C1 segment of cervical spinal cord (tissue), 14 donors: Measurements from ENCODE around the gene BORCS6.
A peak's percentile ranks its signal among the peaks of the same experiment; 100 is the strongest.

Experiments
- DNase-seq, 14 donors: peaks; one replicate each; lab custom pipeline; 2025; lab: John Stamatoyannopoulos, UW

BORCS6 gene

DNA sequence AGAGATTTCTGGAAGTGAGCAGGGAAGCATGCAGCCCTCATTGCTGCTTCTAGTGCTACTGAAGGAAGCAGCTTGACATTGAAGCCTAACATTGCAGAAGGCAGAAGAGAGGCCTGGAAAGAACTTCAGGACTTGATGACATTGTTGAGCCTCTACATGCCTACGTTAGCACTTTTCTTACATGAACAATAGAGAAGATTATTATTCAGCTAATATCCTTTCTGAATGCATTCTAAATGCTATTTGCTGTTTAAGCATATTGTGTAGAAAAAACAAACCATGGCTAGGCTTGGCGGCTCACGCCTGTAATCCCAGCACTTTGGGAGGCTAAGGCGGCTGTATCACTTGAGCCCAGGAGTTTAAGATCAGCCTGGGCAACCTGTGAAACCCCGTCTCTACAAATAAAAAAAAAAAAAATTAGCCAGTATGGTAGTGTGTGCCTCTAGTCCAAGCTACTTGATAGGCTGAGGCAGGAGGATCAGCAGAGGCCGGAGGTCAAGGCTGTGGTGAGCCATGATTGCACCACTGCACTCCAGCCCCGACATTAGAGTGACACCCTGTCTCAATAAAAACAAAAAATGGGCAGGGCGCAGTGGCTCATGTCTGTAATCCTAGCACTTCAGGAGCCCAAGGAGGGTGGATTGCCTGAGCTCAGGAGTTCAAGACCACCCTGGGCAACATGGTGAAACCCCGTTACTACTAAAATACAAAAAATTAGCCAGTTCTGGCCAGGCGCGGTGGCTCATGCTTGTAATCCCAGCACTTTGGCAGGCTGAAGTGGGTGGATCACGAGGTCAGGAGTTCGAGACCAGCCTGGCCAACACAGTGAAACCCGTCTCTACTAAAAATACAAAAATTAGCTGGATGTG, 22.6 kb upstream of the BORCS6 start:
- DNase-seq: no peak

DNA sequence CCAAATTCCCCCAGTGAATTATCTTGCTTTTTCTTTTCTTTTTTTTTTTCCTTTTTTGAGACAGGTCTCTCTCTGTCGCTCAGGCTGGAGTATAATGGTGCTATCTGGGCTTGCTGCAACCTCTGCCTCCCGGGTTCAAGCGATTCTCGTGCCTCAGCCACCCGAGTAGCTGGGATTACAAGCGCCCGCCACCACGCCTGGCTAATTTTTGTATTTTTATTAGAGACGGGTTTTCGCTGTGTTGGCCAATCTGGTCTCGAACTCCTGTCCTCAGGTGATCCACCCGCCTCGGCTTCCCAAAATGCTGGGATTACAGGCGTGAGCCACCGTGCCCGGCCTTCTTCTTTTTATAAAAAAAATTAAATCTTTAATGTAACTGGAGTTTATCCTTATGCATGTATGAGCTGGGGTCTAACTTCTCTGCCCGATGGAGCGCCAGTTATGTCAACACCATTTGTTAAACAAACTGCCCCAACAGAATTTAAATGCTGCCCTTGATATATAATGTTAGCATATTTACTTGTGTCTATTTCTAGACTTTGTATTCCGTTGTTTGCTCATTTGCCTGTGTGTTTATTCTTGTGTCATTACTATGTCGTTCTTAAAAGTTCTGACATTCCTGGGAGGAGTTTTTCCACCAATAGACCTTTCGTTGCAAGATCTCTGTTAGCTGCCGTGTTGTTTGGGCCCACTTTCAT, 20.9 kb upstream of the BORCS6 start:
- DNase-seq: no peak

DNA sequence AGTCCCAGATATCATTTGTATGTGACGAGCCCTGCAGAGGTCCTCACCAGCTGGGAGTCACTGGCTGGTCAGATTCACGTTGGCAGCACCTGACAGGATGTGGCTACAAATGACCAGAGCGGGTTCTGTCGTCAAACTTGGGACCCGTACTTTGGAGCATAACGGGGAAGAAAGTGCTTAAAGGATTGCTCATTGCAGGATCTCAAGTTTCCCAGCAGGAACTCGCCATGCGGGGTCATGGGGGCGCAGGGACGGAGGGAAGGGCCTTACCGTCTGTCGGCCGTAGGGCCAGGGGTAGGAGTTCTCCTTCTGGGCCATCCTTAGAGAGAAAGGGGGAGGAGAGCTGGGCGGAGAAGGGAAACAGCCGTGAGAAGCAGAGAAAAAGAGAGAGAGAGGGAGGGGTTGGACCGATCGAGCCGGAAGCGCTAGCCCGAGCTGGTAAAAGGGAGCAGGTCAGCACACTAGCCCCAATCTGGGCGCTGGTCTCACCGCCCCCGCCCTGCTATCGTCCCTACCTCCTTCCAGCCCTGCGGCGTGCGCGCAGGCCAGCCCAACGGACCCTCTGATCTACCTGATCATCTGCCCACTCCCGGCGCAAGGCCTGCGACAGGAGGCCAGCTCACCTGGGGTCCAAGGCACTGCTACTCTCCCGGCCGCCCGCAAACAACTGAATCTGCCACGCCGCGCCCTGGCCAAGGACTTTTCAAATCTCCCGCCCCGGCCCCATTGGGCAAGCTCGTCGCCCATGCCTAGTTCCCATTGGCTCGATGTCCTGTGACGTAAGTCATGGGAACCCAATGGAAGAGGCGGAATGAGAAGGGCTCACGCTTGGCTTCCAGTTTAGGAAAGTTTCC, 20.2 kb upstream of the BORCS6 start, which contains the start of gene AURKB:
Gene AURKB (minus strand): TSS at position 669 of the 854 bp plus-strand sequence. CDS start 351 bp downstream, at position 318.
- DNase-seq: peak in 13 of 14 donors; percentile 47 to 81 (median 74)

DNA sequence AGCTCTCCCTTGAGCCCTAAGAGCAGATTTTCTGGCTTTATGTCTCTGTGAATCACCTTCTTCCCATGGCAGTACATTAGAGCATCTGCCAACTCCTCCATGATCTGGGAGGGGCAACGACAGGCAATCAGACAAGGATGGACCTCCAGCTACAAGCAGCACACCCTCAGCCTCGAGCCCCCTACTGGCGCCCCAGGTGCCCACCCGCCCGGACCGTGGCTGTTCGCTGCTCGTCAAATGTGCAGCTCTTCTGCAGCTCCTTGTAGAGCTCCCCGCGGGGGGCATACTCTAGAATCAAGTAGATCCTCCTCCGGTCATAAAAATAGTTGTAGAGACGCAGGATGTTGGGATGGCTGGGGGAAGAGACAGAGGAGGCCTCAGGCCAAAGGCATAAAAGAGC, 16.6 kb upstream of the BORCS6 start:
- no peak for DNase-seq

DNA sequence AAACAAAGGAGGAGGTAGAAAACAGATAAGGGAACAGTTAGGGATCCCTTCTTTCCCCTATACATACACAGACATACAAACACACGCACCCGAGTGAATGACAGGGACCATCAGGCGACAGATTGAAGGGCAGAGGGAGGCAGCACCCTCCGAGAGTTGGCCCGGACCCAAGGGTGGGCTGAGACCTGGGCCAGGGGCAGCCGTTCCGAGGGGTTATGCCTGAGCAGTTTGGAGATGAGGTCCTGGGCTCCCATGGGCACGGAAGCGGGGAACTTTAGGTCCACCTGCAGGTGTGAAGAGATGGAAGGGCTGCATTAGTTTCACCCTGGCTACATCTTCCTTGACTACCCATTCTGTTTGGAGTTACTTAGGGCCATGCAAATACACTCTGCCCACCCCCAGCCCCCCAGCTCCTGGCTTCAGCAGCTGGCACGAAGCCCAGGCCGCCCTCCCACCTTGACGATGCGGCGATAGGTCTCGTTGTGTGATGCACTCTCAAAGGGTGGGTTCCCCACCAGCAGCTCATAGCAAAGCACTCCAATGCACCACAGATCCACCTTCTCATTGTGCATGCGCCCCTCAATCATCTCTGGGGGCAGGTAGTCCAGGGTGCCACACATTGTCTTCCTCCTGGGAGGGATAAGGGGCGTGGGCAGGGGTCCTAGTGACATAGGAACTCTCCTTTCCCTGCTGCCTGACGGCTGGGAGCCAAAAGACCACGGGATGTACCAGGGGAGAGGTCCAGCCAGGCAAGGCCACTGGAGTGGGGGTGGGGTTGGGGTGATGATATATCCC, 15.0 kb upstream of the BORCS6 start:
- no peak for DNase-seq

DNA sequence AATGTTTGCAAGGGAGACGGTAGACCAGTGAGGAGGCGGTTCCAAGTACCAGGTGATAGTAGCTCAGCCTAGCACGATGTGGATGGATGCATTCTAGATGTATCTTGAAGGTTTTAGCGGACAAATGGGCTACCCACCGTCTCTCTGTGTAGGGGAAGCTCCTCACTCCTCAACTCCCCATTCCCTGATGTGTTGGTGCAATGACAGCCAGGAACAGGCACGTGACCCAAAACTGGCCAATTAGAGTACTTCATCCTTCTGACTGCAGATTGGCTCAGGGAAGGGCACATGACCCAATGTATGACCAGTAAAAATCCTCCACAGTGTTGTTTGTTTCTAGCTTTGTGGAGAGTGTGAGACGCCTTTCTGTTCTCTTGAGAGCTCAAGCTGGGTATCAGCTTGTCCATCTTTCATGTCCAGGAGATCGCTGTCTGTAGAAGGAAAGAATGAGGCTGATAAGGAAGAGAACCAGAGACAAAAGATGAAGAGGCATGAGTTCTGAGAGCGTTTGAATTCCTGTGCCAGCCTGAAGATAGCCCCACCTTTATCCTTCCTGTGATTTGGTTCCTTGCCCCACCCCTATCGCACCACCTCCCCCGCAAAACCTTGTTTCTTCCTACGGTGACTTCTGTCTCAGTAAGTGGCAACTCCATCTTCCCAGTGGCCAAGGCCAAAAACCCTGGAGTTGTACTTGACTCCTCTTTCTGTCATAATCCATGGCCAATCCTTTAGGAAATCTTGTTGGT, 2.3 kb upstream of the BORCS6 start:
- peak; percentile 32 to 99 (median 90) for DNase-seq

DNA sequence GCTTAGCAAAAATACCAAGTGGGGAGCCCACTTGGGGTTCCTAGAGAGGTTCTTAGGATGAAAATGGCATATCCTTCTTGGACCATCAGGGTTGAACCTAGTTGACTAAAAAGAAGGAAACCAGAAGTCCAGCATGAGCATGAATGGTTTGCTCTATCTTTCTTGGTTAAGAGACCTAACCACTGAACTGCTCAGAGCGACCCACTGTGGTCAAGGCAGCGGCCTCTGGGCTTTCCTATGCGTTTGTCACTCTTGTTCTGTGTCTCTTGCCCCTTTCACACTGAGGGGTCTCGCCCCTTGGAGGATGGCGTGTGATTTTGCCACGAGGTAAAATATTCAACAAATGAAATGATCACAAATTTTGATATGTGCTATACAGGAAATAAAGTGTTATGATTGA, 526 bp upstream of the BORCS6 start:
- DNase-seq: no peak

DNA sequence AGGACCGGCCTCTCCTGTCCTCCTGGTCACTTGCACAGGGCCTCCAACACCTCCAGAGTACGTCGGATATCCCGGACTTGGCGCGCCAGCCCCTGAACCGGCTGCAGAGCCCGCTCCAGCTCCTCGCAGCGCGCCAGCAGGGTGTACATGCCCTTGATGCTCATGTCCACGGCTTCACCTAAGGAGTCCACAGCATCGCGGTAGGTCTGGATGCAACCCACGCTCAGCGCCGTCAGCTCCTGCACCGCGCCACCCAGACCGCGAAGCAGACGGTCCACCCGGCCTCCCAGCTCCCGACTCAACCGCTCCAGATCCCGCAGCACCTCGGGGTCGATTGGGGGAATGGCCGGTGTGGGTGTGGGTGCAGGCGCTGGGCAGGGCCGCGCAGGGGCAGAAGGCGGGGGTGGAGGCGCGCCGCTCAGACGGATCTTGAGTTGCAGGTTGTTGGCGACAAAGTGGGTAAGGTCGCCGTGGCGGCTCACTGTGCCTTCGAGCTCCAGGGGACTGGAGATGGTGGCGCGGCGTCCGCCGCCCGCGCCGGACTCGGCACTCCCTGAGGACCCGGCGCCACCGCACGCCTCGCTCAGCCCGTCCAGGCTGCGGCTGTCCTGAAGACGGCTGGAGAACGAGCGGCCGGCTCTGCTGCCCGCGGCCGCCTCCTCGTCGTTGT, 804 bp downstream of the BORCS6 start:
- DNase-seq: peak in 5 of 14 donors; percentile 33 to 55 (median 48)

DNA sequence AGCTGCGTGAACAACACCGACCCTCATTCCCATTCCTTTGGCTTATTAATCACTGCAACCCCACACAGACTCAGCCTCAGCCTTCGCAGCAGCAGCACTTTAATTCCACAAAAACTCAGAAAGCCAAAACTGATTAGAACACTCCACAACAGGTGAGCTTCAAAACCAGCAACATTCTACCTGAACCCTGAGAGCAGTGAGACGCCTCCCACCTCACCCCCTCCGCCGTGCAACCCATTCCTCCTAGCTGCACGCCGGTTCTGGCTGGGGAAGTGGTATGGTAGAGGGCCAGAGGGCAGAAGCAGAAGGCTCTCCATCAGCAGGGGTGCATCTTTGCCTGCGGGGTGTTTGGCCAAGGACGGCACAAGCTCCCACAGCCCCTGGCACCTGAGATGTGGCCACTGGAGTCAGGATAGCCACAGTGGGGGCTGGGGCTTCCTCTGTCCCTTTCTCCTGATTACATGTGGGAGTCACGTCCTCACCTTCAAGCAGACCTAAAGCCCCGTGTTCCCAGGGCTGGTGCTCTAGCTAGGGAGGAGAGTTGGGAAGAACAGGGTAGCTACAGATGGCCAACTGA, 1.6 kb downstream of the BORCS6 start:
- DNase-seq: peak in 2 of 14 donors; percentile 19 to 37

DNA sequence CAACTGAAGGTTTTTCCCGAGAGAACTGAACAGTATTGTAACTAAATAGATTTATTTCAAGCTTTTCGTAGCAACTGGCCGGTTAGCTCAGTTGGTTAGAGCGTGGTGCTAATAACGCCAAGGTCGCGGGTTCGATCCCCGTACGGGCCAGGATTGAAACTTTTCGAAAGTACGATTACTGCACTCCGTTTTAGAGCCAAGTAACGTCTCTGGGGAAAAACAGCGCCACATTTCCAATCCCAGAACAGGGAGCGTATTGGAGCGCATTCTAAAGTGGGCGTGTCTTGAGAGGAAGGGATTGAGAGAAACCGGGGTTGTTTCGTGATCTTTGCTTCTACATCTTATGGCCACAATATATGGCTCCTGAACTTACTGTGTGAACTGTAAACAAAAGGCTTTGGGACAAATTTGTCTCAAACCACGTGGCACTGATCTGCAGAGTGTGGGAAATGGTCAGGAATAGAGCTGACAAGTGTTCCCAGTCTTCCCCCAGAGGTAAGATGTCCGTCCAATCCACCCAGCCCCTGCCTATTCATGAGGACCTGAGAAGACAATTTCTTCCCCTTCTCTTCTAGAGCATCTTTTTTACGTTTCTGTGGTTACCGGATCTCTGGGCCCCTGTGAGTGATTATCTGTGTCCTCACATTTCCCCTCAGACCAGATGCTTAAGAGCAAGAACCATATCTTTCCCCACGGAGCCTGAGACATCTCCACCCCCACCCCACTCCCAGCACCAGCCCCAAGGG, 2.3 kb downstream of the BORCS6 start:
- peak in 12 of 14 donors; percentile 51 to 82 (median 74) for DNase-seq

DNA sequence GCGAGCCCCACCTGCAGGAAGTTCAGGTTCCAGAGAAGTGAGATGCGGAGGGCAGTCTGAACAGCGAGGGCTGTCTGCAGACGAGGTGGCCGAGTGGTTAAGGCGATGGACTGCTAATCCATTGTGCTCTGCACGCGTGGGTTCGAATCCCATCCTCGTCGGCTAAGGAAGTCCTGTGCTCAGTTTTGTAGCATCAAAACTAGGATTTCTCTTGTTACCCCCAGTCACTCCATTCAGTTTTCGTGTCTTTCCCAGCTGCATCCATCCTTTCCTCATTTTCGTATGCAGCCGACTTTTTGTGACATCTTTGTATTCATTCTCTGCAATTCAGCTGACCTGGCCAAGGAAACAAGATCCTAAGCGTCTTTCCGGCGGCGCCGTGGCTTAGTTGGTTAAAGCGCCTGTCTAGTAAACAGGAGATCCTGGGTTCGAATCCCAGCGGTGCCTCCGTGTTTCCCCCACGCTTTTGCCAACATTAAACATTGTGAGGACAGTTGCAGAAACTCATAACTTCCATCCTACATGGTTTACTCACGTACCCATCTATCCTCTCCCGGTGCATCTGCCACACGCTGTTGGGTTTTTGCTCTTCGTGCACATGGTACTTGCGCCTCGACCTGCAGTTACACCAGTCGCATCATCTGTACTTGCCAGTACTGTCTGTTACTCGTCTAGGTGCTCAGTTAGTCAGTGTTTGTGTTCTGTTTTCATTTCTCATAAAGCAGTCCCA, 3.0 kb downstream of the BORCS6 start:
- peak in 12 of 14 donors; percentile 80 to 98 (median 91) for DNase-seq

DNA sequence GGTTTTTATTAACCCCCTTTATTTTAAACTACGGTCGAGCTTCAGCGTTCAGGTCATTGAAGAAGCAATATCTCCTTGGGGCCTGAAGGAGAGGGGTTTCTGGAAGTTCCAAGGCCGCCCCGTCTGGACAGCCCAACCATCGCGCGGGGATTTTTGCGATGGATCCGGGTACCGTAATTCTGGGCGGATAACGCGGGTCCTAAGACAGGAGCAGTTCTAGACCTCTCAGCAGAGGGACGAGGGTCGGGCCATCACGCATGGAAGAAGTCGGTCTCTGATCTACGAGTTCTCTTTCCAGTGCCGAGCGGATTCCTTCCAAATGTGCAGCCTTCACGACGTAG, 3.6 kb downstream of the BORCS6 start:
- no peak for DNase-seq

DNA sequence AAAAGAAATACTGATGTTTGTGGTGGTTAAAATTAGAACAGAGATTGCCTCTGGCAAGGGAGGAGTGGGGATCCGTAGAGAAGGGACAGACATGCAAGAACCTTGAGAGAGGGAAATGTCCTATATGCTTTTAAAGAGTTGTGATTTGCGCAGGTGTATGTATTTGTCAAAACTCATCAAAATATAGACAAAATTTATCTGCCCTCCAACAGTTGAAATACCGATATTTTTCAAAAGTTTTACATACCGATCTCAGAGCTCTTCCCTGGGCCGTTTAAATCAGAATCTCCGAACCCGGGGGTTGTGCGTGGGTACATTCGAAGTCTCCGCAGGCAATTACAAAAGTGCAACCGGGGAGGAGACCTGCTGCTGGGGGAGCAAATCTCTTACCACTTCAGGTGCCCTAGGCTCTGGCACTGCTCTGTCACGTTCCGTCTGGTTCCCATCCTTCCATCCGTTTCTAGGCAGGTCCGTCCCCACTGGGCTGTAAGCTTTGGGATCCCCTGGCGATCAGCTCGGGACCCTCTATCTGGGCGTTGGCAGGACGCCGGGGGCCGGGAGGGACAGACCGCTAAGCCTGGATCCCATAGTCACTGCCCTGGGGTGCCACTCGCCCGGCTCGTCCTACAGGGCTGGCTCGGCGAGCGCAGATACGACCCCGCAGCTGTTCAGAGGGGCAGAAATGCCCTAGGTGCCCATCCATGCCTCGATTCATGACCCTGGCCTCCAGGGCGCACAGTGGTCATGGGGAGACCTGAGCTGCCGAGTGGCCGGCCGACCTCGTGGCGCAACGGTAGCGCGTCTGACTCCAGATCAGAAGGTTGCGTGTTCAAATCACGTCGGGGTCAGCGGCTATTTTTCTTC, 4.2 kb downstream of the BORCS6 start:
- DNase-seq: peak in 12 of 14 donors; percentile 68 to 87 (median 82)

DNA sequence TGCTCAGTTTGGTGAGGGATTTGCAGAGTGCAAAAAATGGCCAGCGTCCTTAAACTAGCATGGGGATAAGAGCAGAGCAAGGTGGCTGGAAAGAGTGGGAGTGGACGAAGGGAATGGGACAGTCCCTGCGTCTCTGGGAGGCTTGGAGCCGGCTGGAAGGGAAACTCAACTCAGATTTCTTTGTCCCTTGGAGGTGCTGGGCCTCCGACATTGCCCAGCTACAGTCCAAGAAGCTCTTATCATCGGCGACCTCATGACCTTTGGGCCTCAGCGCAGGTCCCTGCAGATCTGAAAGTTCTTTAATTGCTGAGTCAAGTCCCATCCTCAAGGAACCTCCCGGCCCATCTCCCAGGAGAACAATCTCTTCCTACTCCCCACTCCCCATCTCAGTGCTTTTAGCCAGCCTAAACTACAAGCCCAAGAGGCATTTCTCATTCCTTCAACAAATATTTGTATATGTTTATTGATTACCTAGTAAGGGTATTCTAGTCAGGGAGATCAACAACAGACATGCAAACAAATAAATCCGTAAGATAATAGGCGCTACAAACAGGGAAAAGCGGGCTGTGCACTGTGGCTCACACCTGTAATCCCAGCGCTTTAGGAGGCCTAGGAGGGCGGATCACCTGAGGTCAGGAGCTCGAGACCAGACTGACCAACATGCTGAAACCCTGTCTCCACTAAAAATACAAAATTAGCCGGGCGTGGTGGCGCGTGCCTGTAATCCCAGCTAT, 12.8 kb downstream of the BORCS6 start:
- DNase-seq: no peak

DNA sequence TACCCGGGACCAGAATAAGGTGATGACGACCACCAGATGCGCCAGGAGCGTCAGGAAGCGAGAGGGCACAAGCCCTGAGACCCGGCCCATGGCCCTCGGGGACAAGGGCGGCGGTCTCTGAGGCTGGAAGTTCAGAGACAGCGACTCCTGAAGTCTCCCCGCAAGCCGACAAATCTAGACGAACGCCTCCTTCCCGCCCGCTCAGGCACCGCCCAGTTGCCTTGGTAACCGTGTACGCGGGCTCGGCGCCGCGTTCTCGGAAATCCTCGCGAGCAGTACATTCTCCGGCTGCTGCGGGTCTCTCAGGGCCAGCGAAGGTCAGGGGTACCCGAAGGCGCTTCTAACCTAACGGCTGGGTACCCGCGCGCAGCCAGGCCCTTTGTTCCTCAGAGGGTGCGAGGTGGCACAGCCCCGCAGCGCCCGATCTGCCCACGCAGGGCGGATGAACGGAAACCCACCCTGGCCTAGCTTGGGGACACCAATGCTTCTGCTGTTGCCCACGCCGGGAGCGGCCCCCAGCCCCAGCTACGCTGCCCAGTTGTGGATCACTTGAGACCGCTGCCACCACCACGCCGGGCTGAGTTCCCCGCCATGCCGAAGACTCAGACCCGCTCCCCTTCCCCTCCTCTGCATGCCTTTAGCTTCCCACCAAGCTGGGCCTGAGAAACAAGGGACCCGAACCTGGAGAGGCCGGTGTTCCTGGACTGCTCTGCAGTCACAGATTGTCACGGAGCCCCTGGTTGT, 13.6 kb downstream of the BORCS6 start, which contains the start of gene TMEM107:
Gene TMEM107 (minus strand): TSS at position 184 of the 744 bp plus-strand sequence. CDS start 94 bp downstream, at position 90.
- DNase-seq: peak in 11 of 14 donors; percentile 37 to 77 (median 59)
